ENCODE data around the gene LMBR1. TPM values are rescaled to one million over a fixed set of nuclear protein-coding genes. Genes with fewer than 3 reads are reported as not detected.

The LMBR1 gene
- total RNA-seq, 1 donor from 2014 or later, result 73.7 TPM

- FAIRE-seq (no peak), DNase-seq (ENCODE audit: low read depth) (no peak)
- Histone ChIP-seq H3K36me3 (ENCODE audit: control insufficient read depth, insufficient read depth, low read length) (peaks cover 4% of the 10 kb centered on the region), H3K27me3 (ENCODE audit: control insufficient read depth, insufficient read depth, low read length) (no peaks in the 10 kb centered on the region), H3K4me3 (ENCODE audit: low read depth, low read length) (no peak overlapping the region)
- TF ChIP-seq, protein P1, sequence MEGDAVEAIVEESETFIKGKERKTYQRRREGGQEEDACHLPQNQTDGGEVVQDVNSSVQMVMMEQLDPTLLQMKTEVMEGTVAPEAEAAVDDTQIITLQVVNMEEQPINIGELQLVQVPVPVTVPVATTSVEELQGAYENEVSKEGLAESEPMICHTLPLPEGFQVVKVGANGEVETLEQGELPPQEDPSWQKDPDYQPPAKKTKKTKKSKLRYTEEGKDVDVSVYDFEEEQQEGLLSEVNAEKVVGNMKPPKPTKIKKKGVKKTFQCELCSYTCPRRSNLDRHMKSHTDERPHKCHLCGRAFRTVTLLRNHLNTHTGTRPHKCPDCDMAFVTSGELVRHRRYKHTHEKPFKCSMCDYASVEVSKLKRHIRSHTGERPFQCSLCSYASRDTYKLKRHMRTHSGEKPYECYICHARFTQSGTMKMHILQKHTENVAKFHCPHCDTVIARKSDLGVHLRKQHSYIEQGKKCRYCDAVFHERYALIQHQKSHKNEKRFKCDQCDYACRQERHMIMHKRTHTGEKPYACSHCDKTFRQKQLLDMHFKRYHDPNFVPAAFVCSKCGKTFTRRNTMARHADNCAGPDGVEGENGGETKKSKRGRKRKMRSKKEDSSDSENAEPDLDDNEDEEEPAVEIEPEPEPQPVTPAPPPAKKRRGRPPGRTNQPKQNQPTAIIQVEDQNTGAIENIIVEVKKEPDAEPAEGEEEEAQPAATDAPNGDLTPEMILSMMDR (IDR thresholded peaks at IDR 0.05; ENCODE audit: insufficient read depth, low read length, severe bottlenecking), result no peak
These were observed 59.7 kb downstream of the LMBR1 start for GRCh38 chr7:156833312-156833711.

- TF ChIP-seq, protein P1 (IDR thresholded peaks at IDR 0.05; ENCODE audit: insufficient read depth, low read length, severe bottlenecking), result no peak
- DNase-seq (ENCODE audit: low read depth), result no peak
- H3K4me3 ChIP-seq (ENCODE audit: low read depth, low read length), result no peak overlapping the region
- no peak for FAIRE-seq
- H3K36me3 ChIP-seq (ENCODE audit: control insufficient read depth, insufficient read depth, low read length), result peaks cover 4% of the 10 kb centered on the region
- no peaks in the 10 kb centered on the region for H3K27me3 ChIP-seq (ENCODE audit: control insufficient read depth, insufficient read depth, low read length)
These were observed 60.6 kb downstream of the LMBR1 start for GRCh38 chr7:156832195-156832877.

- DNase-seq (ENCODE audit: low read depth), result peak; percentile 41
- Histone ChIP-seq H3K27me3 (ENCODE audit: control insufficient read depth, insufficient read depth, low read length) (no peaks in the 10 kb centered on the region), H3K36me3 (ENCODE audit: control insufficient read depth, insufficient read depth, low read length) (peaks cover 4% of the 10 kb centered on the region), H3K4me3 (ENCODE audit: low read depth, low read length) (no peak overlapping the region)
- TF ChIP-seq, protein P1 (IDR thresholded peaks at IDR 0.05; ENCODE audit: insufficient read depth, low read length, severe bottlenecking), result no peak
- FAIRE-seq, result no peak
These were observed 63.2 kb downstream of the LMBR1 start for GRCh38 chr7:156829669-156830336.

DNA sequence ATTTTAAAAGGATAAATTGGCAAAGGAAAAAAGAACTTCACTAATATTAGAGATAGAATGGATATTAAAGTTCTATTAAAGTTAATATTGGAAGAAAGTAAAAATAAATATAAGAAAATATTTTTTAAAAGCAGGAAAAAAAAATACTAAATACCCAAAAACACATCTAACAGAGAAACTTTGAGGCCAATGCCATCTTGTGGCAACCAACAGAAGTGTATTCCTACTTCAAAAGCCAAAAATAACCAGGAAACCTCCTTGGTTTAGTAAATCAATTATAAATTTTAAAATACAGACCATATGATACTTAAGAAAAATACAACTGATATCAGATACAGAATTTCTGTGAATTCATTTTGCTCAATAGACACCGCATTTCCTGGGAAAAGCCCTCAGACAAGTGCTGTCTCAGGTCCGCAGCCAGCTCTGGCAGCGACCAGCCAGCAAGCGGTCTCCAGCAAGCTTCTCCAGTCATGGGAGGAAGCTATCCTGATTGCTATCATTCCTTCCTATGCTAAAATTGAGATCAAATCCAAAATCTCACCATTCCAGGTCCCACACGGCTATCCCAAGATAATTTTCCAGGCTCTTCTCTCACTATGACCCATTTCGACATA lies 65.3 kb downstream of the LMBR1 start:
- peak; percentile 24 for DNase-seq (ENCODE audit: low read depth)
- FAIRE-seq, result no peak

DNA sequence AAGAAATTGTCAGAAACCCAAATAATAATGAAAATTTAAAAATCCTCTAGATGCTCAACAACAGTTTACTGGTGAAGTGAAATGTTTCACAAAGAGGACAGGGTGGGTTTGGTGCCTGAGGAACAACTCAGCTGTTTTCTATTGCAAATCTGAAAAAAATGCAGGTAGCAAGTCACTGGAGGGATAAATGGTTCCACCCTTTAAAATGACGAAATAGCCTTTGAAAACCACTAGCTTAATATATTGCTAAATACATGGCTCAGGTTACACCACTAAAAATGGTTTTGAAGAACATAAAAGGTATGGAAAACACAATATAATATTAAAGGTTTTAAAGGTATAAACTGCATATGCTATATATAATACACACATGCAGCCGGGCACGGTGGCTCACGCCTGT lies 69.5 kb downstream of the LMBR1 start:
- FAIRE-seq, result no peak
- TF ChIP-seq, protein P1 (IDR thresholded peaks at IDR 0.05; ENCODE audit: insufficient read depth, low read length, severe bottlenecking), result no peak
- H3K4me3 ChIP-seq (ENCODE audit: low read depth, low read length), result no peak overlapping the region
- peak; percentile 68 for DNase-seq (ENCODE audit: low read depth)
- no peaks in the 10 kb centered on the region for H3K27me3 ChIP-seq (ENCODE audit: control insufficient read depth, insufficient read depth, low read length)
- no peaks in the 10 kb centered on the region for H3K36me3 ChIP-seq (ENCODE audit: control insufficient read depth, insufficient read depth, low read length)

More for the DNA sequence above, 65.3 kb downstream of the LMBR1 start:
- Histone ChIP-seq H3K4me3 (ENCODE audit: low read depth, low read length) (no peak overlapping the region), H3K36me3 (ENCODE audit: control insufficient read depth, insufficient read depth, low read length) (peaks cover 2% of the 10 kb centered on the region), H3K27me3 (ENCODE audit: control insufficient read depth, insufficient read depth, low read length) (no peaks in the 10 kb centered on the region)
- TF ChIP-seq, protein P1 (IDR thresholded peaks at IDR 0.05; ENCODE audit: insufficient read depth, low read length, severe bottlenecking), result peak; percentile 10

Data from bronchial epithelial cell (primary cell).